ENCODE measurements around the gene DEFB131B. TPM values are rescaled to one million over a fixed set of nuclear protein-coding genes. Genes with fewer than 3 reads are reported as not detected.
"Not testable (repeated sequence)": the region's sequence is repeated elsewhere in the genome, so short reads cannot be mapped to it uniquely, and the experiment has no call there.

Gene DEFB131B
- total and polyA plus RNA-seq, 2 donors from 2014 or later, result not detected

DNA sequence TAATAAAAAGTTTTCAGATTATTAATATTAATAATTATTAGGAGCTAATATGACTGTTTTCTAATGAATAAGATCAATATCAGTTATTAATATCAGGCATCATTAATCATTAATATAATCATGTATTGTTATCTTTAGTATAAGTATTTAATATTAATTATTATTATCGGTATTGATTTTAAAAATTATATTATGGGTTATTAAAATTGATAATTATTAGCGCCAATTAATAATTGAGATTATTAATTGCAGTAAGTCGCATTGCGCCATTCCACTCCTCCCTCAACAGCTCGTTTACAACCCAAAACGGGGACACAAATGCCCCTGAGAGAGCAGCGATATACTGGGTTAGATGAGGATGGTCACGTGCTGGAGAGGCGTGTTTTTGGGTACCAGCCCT lies 30.0 kb downstream of the DEFB131B start:
- H3K36me3 ChIP-seq (ENCODE audit: control insufficient read depth in 2 of 3, insufficient read depth in 3 of 3, low read length in 3 of 3), result peaks cover 0 to 2% (median 0%) of the 10 kb centered on the region in 3 donors
- TF ChIP-seq, protein P1, sequence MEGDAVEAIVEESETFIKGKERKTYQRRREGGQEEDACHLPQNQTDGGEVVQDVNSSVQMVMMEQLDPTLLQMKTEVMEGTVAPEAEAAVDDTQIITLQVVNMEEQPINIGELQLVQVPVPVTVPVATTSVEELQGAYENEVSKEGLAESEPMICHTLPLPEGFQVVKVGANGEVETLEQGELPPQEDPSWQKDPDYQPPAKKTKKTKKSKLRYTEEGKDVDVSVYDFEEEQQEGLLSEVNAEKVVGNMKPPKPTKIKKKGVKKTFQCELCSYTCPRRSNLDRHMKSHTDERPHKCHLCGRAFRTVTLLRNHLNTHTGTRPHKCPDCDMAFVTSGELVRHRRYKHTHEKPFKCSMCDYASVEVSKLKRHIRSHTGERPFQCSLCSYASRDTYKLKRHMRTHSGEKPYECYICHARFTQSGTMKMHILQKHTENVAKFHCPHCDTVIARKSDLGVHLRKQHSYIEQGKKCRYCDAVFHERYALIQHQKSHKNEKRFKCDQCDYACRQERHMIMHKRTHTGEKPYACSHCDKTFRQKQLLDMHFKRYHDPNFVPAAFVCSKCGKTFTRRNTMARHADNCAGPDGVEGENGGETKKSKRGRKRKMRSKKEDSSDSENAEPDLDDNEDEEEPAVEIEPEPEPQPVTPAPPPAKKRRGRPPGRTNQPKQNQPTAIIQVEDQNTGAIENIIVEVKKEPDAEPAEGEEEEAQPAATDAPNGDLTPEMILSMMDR (IDR thresholded peaks at IDR 0.05; ENCODE audit: borderline replicate concordance, extremely low read depth, insufficient read depth), result no peak

DNA sequence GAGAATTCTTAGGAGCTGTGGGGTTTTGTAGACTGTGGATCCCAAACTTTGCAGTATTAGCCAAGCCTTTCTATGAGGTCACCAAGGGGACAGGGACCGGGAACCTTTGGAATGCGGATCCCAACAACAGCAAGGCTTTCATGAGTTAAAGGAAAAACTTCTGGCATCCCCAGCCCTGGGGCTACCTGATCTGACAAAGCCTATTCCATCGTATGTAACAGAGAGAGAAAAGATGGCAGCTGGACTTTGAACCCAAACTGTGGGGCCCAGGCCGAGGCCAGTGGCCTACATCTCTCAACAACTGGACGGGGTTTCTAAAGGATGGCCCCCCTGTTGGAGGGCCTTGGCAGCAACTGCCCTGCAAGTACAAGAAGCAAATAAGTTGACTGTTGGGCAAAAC lies 32.5 kb downstream of the DEFB131B start:
- H3K36me3 ChIP-seq (ENCODE audit: control insufficient read depth in 2 of 3, insufficient read depth in 3 of 3, low read length in 3 of 3); DNase-seq; H3K27ac ChIP-seq (ENCODE audit: low read depth in 2 of 2, low read length in 2 of 2); H3K9me3 ChIP-seq (ENCODE audit: control insufficient read depth in 2 of 3, insufficient read depth in 1 of 3, low read length in 3 of 3); H3K4me3 ChIP-seq (ENCODE audit: low read length in 3 of 3); H3K9ac ChIP-seq (ENCODE audit: low read length in 3 of 3); H3K4me1 ChIP-seq (ENCODE audit: control insufficient read depth in 2 of 3, insufficient read depth in 2 of 3, low read depth in 1 of 3, low read length in 3 of 3); H3K27me3 ChIP-seq (ENCODE audit: control insufficient read depth, insufficient read depth, low read length); FAIRE-seq; intact Hi-C loops (cut with DNase I): not testable (repeated sequence)

More for the DNA sequence above, 30.0 kb downstream of the DEFB131B start:
- H3K9ac ChIP-seq (ENCODE audit: low read length in 3 of 3), result no peak overlapping the region
- intact Hi-C loops (cut with DNase I), result no loop called here
- DNase-seq (no peak), FAIRE-seq (no peak)
- H3K27ac ChIP-seq (ENCODE audit: low read depth in 2 of 2, low read length in 2 of 2), result no peak overlapping the region
- H3K9me3 ChIP-seq (ENCODE audit: control insufficient read depth in 2 of 3, insufficient read depth in 1 of 3, low read length in 3 of 3), result no peaks in the 10 kb centered on the region
- H3K4me3 ChIP-seq (ENCODE audit: low read length in 3 of 3), result no peak overlapping the region
- H3K27me3 ChIP-seq (ENCODE audit: control insufficient read depth, insufficient read depth, low read length), result no peaks in the 10 kb centered on the region
- no peaks in the 10 kb centered on the region for H3K4me1 ChIP-seq (ENCODE audit: control insufficient read depth in 2 of 3, insufficient read depth in 2 of 3, low read depth in 1 of 3, low read length in 3 of 3)

DNA sequence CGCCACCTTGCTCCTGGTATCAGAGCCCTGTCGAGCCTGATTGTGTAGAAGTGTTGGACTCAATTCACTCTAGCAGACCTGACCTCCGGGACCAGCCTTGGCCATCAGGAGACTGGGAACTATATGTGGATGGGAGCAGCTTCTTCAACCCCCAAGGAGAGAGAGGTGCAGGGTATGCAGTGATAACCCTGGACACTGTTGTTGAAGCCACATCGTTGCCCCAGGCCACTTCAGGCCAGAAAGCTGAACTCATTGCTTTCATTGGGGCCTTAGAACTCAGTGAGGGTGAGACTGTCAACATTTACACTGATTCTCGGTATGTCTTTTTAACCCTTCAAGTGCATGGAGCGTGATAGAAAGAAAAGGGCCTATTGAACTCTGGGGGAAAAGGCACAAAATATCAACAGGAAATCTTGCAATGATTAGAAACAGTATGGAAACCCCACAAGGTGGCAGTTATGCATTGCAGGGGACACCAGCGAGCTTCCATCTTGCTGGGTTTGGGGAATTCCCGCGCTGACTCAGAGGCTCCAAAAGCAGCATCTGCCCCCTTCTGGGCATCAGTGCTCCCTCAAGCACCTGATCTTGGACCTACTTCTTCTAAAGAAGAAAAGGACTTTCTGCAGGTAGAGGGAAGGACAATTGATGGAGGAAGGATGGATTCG lies 33.2 kb downstream of the DEFB131B start:
- H3K4me1 ChIP-seq (ENCODE audit: control insufficient read depth in 2 of 3, insufficient read depth in 2 of 3, low read depth in 1 of 3, low read length in 3 of 3); FAIRE-seq; H3K27ac ChIP-seq (ENCODE audit: low read depth in 2 of 2, low read length in 2 of 2); intact Hi-C loops (cut with DNase I); H3K27me3 ChIP-seq (ENCODE audit: control insufficient read depth, insufficient read depth, low read length); H3K9ac ChIP-seq (ENCODE audit: low read length in 3 of 3); H3K4me3 ChIP-seq (ENCODE audit: low read length in 3 of 3); DNase-seq; H3K9me3 ChIP-seq (ENCODE audit: control insufficient read depth in 2 of 3, insufficient read depth in 1 of 3, low read length in 3 of 3): not testable (repeated sequence)
- H3K36me3 ChIP-seq (ENCODE audit: control insufficient read depth in 2 of 3, insufficient read depth in 3 of 3, low read length in 3 of 3), result peaks cover 4 to 11% (median 6%) of the 10 kb centered on the region in 3 donors

DNA sequence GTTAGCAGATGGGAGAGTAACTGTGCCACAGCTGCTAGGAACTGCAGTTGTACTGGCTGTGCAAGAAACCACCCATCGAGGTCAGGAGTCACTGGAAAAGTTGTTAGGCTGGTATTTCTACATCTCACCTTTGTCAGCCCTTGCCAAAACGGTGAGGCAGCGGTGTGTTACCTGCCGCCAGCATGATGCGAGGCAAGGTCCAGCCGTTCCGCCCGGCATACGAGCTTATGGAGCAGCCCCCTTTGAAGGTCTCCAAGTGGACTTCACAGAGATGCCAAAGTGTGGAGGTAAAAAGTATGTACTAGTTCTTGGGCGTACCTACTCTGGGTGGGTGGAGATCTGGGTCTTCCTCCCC lies 33.7 kb downstream of the DEFB131B start:
- H3K9me3 ChIP-seq (ENCODE audit: control insufficient read depth in 2 of 3, insufficient read depth in 1 of 3, low read length in 3 of 3); H3K9ac ChIP-seq (ENCODE audit: low read length in 3 of 3); H3K27ac ChIP-seq (ENCODE audit: low read depth in 2 of 2, low read length in 2 of 2); DNase-seq; FAIRE-seq; H3K27me3 ChIP-seq (ENCODE audit: control insufficient read depth, insufficient read depth, low read length); H3K4me3 ChIP-seq (ENCODE audit: low read length in 3 of 3); H3K4me1 ChIP-seq (ENCODE audit: control insufficient read depth in 2 of 3, insufficient read depth in 2 of 3, low read depth in 1 of 3, low read length in 3 of 3); intact Hi-C loops (cut with DNase I): not testable (repeated sequence)
- H3K36me3 ChIP-seq (ENCODE audit: control insufficient read depth in 2 of 3, insufficient read depth in 3 of 3, low read length in 3 of 3), result peaks cover 6 to 13% (median 6%) of the 10 kb centered on the region in 3 donors

DNA sequence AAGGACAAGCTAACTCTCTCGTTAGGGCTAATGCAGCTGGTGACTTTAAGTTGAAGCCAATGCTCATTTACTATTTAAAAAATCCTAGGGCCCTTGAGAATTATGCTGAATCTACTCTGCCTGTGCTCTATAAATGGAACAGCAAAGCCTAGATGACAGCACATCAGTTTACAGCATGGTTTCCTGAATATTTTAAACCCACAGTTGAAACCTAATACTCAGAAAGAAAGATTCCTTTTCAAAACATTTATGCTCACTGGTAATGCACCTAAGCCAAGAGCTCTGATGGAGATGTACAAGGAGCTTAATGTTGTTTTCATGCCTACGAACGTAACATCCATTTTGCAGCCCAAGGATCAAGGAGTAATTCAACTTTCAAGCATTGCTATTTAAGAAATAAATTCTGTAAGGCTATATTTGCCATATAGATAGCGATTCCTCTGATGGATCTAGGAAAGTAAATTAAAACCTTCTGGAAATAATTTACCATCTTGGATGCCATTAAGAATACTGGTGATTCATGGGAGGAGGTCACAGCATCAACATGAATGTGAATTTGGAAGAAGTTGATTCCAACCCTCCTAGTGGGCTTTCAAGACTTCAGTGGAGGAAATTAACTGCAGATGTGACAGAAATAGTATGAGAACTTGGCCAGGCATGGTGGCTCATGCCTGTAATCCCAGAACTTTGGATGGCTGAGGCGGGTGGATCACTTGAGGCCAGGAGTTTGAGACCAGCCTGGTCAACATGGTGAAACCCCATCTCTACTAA lies 35.7 kb downstream of the DEFB131B start:
- no peak for FAIRE-seq
- Histone ChIP-seq H3K27ac (ENCODE audit: low read depth in 2 of 2, low read length in 2 of 2) (no peak overlapping the region), H3K4me3 (ENCODE audit: low read length in 3 of 3) (no peak overlapping the region), H3K36me3 (ENCODE audit: control insufficient read depth in 2 of 3, insufficient read depth in 3 of 3, low read length in 3 of 3) (peaks cover 5 to 17% (median 10%) of the 10 kb centered on the region in 3 donors), H3K4me1 (ENCODE audit: control insufficient read depth in 2 of 3, insufficient read depth in 2 of 3, low read depth in 1 of 3, low read length in 3 of 3) (no peaks in the 10 kb centered on the region), H3K9me3 (ENCODE audit: control insufficient read depth in 2 of 3, insufficient read depth in 1 of 3, low read length in 3 of 3) (no peaks in the 10 kb centered on the region), H3K27me3 (ENCODE audit: control insufficient read depth, insufficient read depth, low read length) (no peaks in the 10 kb centered on the region), H3K9ac (ENCODE audit: low read length in 3 of 3) (no peak overlapping the region)
- TF ChIP-seq, protein P1 (IDR thresholded peaks at IDR 0.05; ENCODE audit: borderline replicate concordance, extremely low read depth, insufficient read depth), result no peak
- no peak for DNase-seq
- intact Hi-C loops (cut with DNase I), result no loop called here
